DMS153 (cell line): ENCODE data around the gene PRG3.

ENCODE experiments used
- DNase-seq: peaks from one replicate; lab custom pipeline; 2025; lab: John Stamatoyannopoulos, UW

Gene PRG3

GRCh38 chr11:57336111-57336666, 44.8 kb downstream of the PRG3 start:
- no peak for DNase-seq

DNA sequence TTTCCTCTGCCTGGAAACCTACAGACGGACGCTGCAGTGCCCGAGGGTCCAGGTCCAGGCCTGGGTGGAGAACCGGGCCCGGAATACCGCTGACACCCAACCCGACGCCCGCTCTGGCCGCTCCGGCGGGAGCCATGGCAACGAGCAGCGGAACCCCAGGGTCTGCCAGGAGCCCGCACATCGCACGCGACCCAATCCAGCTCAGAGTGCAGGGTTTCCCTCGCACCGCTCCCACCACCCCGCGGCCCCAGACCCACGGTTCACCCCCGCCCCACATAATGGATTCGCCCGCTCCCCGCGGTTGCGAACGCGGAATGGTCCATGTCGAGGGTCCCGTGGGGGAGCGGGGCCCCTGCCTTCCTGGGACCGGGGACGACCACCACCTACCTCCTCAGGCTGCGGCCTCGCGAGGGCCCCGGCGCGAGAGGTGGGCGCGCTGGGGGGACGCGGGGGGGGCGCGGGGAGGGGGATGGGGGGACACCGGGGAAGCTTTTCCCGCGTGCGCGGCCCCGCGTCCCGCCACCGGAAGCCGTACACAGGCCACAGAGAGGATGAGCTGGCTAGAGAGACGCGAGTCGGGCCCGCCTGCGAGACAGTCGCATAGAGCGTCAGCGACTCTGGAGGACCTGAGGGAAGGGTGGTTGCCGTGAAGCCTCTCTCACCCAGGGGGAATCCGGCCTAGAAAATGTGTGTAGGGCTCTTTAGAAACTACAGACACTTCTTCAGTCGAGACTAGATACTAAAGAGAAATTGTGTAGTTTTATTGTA, 45.4 kb downstream of the PRG3 start, which contains the start of gene SSRP1:
Gene SSRP1, minus strand, starts transcription at position 550 of the 768 bp plus-strand sequence. CDS start 771 bp downstream, outside the sequence.
- DNase-seq: peak; percentile 79

- DNase-seq: no peak
These were observed 46.0 kb downstream of the PRG3 start for GRCh38 chr11:57335023-57335342.

DNA sequence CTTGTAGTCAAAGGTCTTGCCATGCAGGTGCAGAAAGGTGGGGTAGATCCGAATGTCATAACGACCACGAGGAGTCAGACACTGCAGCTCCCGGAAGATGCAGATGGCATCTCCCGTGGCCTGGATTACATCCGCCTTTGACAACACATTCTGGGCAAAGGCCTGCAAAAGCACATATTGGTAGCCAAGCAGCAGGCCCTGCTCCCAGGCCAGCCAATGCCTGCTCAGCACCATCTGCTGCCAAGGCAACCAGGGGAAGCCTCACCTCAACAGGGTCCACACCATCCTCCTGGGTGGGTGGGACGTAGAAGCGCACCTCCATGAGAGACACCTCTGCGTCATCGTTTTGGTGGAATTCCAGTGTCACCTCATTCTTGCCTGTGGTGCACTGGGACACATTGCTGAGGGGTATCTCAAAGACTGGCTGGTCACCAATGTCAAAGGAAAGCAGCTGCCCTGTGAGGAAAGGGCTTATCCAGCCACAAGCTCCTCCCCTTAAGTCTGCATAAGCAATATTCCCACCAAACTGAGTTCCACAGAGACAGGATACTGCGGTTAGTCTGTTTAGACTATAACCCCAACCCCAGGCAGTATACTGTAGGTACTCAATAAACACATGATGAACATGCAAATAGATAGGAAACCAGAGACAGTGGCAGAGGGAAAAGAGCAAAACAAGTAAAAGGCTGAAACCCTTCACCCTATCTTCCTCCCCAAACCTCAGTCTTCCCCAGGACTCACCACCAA, 48.1 kb downstream of the PRG3 start:
- DNase-seq: no peak

DNA sequence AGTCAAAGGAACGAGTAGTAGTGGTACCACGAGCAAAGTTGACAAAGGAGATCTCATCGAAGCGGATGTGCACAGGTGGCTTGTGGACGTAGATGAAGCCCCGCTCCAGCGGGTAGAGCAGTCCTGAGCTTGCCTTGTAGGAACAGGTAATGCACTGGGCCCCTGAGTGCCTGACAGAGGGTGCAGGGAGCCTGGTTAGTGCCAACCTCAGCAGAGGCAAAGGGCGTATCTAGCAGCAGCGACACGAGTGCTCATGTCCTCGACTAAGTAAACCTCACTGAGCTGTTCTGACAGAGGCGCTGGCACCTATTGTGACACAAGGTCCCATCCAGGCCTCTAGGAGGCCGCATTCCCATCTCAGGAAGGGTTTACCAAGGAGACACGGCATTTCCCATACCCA, 49.2 kb downstream of the PRG3 start:
- DNase-seq: no peak

- no peak for DNase-seq
These were observed 50.9 kb downstream of the PRG3 start for GRCh38 chr11:57330029-57330428.

DNA sequence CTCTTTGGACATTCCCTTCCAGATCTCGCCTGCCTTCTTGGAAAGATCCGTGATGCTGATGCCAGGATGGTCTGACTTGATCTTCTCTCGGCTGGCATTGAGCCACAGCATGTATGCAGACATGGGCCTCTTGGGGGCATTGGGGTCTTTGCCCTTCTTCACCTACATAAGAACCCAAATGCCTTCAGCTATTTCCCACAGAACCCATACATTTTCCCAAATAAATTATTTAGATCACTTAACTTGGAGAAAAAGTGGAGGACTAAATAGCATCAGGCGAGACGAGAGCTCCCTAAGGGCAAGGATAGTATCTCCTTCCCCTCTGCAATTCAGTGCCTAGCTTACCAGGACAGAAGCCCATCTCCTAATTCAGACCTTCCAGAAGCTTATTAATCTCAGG, 53.2 kb downstream of the PRG3 start:
- DNase-seq: no peak
